GM12878 (cell line): ENCODE data around the gene CXXC5.
A peak's percentile ranks its signal among the peaks of the same experiment; 100 is the strongest.

ENCODE experiments used
- BRCA1 ChIP-seq: IDR thresholded peaks from 2 replicates; pipeline ENCODE4 v1.6.1; 2011; ENCODE audit warnings: low read depth, low read length, improper control_type of control experiment
- EGR1 ChIP-seq, 2 experiments: IDR thresholded peaks; 1 replicate in 1 of 2; 2 replicates in 1 of 2; pipeline ENCODE4 v1.6.1; 2011 to 2012; ENCODE audit warnings: low read depth in 2 of 2, low read length in 2 of 2, borderline replicate concordance in 1 of 2, mild to moderate bottlenecking in 1 of 2, moderate library complexity in 1 of 2
- JUNB ChIP-seq: IDR thresholded peaks from 2 replicates; pipeline ENCODE4 v1.6.1; 2016; ENCODE audit warnings: antibody characterized with exemption, mild to moderate bottlenecking
- MLLT1 ChIP-seq: fragments of 450-650 bp; IDR thresholded peaks from 2 replicates; pipeline ENCODE4 v1.6.1; 2016; ENCODE audit warnings: mild to moderate bottlenecking
- MXI1 ChIP-seq: fragments of 150-350 bp; IDR thresholded peaks from 2 replicates; pipeline ENCODE4 v1.6.1; 2011; ENCODE audit warnings: low read depth, mild to moderate bottlenecking, inconsistent platforms, low read length, improper control_type of control experiment
- MYB ChIP-seq: fragments of 150-350 bp; IDR thresholded peaks from 2 replicates; pipeline ENCODE4 v1.6.1; 2014; ENCODE audit warnings: mild to moderate bottlenecking, low read depth, low read length, borderline replicate concordance
- POLR2AphosphoS5 ChIP-seq: IDR thresholded peaks from 2 replicates; pipeline ENCODE4 v1.6.1; 2011; ENCODE audit warnings: mild to moderate bottlenecking, low read length, inconsistent platforms
- RAD21 ChIP-seq: IDR thresholded peaks from 2 replicates; pipeline ENCODE4 v1.6.1; 2011; ENCODE audit warnings: mild to moderate bottlenecking, low read depth, low read length, moderate library complexity; ENCODE audit not compliant: insufficient read depth
- RCOR1 ChIP-seq: conservative IDR thresholded peaks from 2 replicates; pipeline ENCODE4 v1.6.1; 2012; ENCODE audit warnings: low read depth, low read length, improper control_type of control experiment
- SPI1 ChIP-seq: IDR thresholded peaks from 2 replicates; pipeline ENCODE4 v1.6.1; 2011; ENCODE audit warnings: low read depth, mild to moderate bottlenecking, low read length, moderate library complexity, borderline replicate concordance; ENCODE audit not compliant: insufficient read depth
- SREBF2 ChIP-seq: IDR thresholded peaks from 2 replicates; pipeline ENCODE4 v1.6.1; 2012; ENCODE audit warnings: mild to moderate bottlenecking, low read length
- TF ChIP-seq, protein P1 (sequence below): fragments of 450-650 bp; formaldehyde crosslinking; IDR thresholded peaks from 2 replicates; pipeline ENCODE4 v1.4.0; 2022; ENCODE audit warnings: mild to moderate bottlenecking, moderate library complexity

GRCh38 chr5:139636207-139636792 is 11.8 kb upstream of the CXXC5 start:
- TF ChIP-seq MLLT1 (peak; percentile 66; the same call in 1 of the 2 replicates), BRCA1 (no peak), MXI1 (peak; percentile 76; the same call in 1 of the 2 replicates), POLR2AphosphoS5 (no peak; the same call in 1 of the 2 replicates), EGR1 (IDR thresholded peaks at IDR 0.05; ENCODE audit: borderline replicate concordance in 1 of 2, low read depth in 2 of 2, low read length in 2 of 2) (0 out of 3 replicates have a peak, but pooled peaks of 1 of the 2 experiments have one; percentile 39), MYB (0 out of 2 replicates have a peak, but pooled peaks have one; percentile 50), JUNB (peak; percentile 5; the same call in 1 of the 2 replicates), SREBF2 (no peak), RCOR1 (no peak), RAD21 (0 out of 2 replicates have a peak, but pooled peaks have one; percentile 1), SPI1 (peak; percentile 90)
- TF ChIP-seq, protein P1, sequence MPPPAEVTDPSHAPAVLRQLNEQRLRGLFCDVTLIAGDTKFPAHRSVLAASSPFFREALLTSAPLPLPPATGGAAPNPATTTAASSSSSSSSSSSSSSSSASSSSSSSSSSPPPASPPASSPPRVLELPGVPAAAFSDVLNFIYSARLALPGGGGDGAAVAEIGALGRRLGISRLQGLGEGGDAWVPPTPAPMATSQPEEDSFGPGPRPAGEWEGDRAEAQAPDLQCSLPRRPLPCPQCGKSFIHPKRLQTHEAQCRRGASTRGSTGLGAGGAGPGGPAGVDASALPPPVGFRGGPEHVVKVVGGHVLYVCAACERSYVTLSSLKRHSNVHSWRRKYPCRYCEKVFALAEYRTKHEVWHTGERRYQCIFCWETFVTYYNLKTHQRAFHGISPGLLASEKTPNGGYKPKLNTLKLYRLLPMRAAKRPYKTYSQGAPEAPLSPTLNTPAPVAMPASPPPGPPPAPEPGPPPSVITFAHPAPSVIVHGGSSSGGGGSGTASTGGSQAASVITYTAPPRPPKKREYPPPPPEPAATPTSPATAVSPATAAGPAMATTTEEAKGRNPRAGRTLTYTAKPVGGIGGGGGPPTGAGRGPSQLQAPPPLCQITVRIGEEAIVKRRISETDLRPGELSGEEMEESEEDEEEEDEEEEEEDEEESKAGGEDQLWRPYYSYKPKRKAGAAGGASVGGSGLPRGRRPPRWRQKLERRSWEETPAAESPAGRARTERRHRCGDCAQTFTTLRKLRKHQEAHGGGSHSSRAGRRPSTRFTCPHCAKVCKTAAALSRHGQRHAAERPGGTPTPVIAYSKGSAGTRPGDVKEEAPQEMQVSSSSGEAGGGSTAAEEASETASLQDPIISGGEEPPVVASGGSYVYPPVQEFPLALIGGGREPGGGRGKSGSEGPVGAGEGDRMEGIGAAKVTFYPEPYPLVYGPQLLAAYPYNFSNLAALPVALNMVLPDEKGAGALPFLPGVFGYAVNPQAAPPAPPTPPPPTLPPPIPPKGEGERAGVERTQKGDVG (CRISPR knock-in tag), result no peak
